DMS53 (cell line): Measurements from ENCODE around the gene BPIFA1.

Experiments used
- DNase-seq: peaks from one replicate; lab custom pipeline; 2025; lab: John Stamatoyannopoulos, UW

Gene BPIFA1

DNA sequence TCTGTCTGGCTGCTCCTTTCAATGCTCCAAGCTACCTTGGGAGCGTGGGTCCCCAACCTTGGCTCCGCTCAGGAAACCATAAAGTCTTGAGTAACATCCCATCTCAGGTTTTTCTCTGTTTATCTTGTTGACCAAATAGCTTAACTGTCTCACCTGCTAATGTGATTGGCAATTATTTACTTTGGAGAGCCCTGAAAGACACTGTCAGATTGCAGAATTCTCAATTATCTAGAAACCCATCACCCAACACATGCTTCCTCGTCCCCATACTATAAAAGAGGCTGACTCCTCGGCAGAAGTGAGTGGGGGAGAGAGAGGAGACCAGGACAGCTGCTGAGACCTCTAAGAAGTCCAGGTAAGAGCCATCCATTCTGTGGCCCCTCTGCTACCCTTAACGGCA is at the start of gene BPIFA1:
TSS of gene BPIFA1 (plus strand) at position 301 of the 400 bp plus-strand sequence. CDS start 1,716 bp downstream, outside the sequence.
- no peak for DNase-seq

DNA sequence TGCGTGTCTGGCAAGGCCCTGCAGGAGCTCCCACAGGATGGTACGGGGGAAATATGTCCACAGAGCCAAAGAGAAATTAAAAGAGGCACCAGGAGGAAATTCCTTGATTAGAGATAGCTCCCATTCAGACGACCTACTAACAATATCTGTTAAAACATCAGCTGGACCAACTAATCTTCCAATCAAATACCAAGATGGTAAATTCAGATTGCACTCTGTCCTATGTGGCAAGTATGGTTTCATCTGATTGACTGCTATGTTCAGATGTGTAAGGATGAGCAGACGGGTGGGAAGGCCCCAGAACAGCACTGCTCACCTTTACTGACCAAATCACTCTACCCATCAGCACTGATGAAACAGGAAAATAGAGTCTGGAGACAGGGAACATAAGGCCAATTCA is 48.3 kb upstream of the BPIFA1 start:
- DNase-seq, result no peak

DNA sequence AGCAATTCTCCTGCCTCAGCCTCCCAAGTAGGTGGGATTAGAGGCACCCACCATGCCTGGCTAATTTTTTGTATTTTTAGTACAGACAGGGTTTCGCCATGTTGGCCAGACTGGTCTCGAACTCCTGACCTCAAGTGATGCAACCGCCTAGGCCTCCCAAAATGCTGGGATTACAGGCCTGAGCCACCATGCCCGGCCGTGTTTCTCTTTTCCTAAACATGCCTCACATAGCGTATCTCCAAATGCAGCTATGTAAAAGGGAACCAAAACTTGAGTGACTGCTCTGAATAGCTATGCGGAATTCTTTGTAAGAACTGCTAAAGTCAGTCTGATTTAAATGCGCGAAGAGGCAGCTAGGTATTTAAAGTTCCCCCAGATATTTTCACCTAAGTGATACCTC is 47.4 kb upstream of the BPIFA1 start:
- DNase-seq, result no peak

DNA sequence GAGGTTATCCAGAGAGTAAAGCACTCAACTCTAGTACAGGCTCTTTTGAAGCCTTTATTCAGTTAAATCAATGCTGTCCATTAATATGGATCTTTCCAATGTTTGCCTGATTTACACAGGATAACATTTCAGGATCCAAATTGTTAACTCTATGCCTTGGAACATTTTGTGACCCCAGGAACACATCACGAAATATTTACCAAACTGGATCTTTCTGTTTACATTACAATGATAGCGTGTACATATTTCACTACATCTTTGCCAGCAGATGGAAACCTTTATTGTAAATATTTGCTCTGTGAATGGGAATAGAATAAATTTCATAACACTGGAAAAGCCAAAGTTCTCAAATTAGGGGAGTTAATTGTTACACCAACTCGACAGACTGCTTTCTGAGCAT is 44.3 kb upstream of the BPIFA1 start:
- peak; percentile 23 for DNase-seq

DNA sequence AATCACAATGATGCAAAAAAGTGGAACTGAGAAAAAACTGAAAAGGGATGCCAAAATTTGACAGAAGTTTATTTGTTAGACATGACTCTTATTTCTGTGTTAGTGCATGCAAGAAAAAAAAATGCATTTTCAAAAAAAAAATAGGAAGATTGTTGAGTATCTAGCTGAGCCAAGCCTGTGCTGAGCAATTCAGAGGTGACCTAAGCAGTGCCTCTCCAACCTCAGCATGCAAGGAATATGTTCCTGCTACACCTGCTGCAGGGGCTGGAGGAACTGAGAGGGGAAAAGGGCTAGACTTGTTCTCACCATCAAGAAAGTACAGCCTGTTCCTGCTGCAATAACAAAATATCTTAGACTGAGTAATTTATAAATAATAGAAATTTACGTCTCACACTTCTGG is 43.8 kb upstream of the BPIFA1 start:
- no peak for DNase-seq

DNA sequence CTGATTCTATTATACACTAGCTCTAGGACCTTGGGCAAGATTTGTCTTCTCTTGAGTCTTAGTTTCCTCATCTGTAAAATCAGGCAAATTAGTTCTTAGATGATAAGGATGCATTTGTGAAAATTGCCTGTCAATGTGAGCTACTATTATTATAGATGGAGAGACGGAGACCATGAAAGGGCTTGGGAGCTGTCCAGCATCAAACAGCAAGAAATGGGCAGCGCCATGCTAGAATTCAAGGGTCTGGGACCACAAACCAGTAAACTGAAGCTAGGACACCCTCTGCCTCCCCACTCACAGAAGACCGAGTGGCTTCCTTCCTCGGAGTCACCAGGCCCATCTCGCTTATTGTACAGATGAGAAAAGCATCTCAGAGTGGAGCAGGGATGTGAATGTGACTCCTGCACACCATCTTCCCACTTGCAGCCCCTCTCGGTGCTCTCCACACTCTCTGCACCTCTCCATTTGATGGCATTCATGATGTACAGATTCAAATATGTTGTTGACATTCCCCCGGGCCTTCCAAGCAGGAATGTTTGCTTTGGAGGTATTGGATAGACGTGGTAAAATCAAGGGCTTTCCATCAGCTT is 42.8 kb upstream of the BPIFA1 start:
- no peak for DNase-seq

DNA sequence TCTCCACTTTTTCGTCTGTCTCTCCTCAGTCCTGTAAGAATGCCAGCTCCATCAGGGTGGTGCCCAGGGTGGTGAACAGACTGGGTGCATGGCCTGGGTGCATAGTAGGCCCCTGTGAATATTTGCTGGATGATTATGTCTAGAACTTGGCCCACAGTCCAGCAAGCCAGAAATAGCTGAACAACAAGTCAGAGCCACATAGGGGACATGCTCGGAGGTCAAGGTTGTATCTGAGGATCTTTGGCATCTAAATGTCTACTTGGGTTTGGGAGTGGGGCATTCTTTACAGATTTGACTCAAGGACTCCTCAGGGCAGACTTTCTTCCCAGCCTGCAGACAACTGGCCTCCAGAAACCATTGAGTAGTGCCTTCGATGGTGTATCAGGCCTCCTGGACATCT is 36.8 kb upstream of the BPIFA1 start:
- no peak for DNase-seq

DNA sequence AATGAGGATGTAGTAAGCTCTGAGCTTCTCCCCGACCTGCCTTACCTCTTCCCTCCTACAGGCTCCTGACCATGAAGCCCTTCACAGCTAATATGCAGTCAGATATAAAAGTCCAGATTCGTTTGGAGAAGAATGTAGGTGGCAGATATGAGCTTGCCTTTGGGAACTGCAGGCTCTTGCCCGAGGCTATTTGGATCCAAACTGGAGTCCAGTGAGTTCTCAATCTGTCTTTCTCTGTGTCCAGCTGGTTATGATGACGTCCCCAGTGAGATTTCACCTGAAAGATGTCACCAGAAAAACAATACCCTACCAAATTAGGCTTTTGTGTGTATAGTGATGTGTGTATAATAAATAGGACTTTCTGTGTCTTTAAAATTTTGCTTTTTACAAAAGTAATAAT is 33.3 kb upstream of the BPIFA1 start:
- no peak for DNase-seq

DNA sequence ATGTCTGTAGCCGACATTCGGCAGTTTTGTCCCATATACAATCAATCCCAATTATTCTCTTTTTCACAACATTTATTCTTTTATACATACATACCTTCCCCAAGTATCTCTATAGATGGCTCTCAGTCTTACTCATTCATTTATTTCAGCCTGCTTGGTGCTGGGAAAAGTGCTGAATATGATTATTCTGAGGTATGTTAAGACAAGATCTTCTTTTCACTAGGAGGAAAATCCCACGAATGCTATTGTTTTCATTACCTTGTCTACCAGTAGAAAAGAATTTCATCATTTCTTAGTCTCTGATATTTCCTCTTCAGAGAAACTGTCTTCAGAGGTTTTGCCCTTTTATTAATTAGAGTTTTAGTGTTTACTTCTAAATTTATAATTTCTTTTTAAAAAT is 32.4 kb upstream of the BPIFA1 start:
- no peak for DNase-seq

DNA sequence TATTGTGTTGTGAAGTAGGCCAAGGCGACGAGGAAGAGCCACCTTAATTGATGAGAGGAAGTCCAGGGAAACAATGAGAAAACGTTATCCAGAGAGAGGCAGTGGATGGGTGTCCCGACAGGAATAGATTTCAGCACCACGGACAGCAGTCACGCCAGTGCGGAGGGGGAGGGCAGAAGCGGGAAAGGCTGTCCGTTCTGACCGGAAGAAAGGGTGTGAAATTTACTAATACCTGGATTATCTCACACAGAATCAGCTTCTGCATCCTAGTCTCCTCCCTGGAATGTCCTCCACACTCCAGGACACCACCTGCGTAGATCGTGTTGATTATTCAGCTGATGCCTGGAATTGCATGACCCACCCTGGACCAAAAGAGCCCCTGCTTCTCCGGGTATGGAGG is 26.0 kb upstream of the BPIFA1 start:
- DNase-seq, result peak; percentile 68

DNA sequence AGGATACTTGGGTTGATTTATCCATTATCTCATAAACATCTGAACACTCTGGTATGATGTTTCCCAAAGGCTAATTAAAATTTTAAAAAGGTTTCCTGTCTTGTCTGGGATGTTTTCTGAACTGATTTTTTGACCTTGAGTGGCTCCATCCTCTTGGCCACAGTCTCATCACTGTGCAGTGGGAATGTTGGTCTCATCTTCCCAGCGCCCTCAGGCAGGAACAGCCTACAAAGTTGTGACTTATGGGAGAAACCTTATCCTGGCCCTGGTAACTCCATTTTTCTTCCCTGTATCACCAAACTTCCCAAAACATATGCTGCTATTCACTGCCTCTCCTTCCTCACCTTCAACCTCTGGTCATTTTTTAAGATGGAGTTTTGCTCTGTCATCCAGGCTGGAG is 25.4 kb upstream of the BPIFA1 start:
- no peak for DNase-seq

DNA sequence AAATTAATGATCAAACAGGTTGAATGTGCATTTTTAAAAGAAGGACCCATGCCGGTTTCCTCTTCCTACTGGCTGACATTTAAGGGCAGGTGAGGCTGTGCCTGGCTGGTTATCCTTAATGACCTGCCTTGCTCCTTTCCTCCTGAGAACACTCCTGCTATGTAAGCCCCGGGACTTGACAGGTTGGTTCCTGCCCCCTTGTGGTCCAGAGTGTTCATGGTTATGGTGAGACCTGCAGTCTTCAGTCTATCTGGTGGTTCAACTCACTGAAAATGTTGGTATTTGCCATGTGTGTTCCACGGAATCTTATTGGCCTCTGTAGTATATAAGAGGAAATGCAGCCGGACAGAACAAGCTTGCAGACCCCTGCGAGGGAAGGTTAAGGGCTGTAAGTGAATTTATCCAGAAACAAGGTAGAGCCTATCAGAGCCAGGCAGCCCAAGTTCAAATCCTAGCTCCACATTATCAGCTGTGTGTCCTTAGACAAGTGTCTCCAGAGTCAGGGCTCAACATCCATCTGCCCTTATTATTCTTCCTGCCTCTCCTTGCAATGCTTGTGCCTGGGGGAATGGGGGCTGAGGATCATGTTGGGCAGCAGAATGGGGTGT is 23.9 kb upstream of the BPIFA1 start:
- DNase-seq, result peak; percentile 84

DNA sequence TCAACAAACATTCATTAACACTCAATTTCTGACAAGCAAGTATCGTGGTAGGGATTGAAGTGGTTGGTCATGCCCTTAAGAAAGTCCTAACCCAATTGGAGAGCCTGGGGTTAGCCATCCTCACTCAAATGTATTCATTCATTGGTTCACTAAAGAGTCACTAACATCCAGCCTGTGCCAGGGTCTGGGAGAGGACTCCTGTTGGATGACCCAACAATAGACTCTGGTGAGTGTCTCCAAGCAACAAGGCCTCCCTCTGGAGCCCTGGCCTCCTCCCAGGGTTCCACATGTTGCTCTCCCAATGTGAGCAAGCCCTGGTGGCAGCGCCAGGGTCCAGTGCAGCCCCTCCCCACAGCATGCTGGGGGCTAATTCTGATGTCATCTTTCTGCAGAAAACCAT is 18.7 kb upstream of the BPIFA1 start, which contains the start of gene BPIFA3:
TSS of gene BPIFA3 (plus strand) at position 301 of the 400 bp plus-strand sequence. CDS start 185 bp downstream, outside the sequence.
- no peak for DNase-seq

DNA sequence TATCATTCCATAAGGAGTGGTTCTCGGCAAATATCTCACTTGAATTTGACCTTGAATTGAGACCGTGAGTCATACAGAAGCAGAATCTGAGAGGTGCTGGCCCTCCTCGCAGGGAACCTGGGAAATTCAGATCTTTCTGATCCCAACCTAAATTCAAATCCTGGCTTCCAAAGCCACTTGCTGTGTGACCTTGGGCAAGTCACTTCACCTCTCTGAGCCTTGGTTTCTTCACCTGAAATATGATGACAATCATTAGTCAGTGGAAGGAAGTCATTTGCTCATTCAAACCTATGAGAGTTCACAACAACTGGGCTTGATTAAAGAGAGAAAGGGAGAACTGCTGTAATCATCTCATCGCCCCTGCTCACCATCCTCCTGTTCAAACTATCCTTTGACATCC is 11.4 kb upstream of the BPIFA1 start:
- no peak for DNase-seq

DNA sequence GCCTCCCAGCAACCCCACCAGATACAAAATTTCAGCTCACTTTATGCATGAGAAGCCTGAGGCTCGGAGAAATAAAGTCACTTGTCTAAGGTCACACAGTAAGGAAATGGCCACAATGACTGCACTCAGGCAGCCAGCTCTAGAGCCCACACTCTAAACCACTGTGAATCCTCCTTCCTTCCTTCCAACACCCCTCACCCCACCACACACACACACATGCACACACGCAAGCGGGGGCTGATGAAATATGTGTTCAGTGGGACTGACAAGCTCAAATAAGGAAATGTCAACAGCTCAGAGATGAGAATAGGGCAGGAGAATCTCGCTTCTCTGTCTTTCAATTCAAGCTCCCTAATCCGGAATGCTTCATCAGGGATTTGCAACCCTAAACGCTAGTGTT is 6.0 kb upstream of the BPIFA1 start:
- DNase-seq, result no peak

DNA sequence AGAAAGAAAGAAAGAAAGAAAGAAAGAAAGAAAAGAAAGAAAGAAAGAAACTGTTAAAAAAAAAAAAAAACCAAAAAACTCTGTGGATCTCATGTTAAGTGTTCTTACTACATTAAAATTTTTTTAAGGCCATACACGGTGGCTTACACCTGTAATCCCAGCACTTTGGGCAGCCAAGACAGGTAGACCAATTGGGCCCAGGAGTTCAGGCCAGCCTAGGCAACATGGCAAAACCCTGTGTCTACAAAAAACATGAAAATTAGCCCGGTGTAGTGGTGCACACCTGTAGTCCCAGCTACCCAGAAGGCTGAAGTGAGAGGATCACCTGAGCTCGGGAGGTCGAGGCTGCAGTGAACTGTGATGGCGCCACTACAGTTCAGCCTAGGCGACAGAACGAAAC is 4.6 kb upstream of the BPIFA1 start:
- DNase-seq, result no peak

DNA sequence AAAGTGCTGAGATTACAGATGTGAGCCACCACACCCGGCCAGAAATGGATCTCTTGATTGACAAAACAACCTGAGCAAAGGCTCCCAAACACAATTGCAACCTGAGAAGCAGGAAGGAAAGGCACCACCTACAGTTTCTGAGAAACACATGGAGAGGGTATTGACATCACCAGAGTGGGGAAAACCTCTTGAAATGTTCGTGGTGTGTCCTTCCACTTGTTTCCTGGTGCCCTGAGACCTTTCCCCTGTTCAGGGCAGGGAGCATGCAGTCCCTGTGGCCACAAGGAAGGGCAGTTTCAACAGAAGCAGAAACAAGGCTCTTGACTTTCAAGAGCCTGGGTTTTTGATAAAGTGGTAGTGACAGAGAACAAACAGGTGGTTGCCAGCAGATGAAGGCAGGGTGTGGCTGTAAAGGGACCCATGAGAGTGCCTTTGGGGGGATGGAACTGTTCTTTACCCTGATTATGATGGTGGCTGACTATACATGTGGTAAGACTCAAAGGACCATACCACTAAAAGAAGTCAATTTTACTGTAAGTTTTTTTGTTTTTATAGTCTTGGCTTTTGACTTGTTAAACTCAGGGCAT is 3.2 kb upstream of the BPIFA1 start:
- DNase-seq, result peak; percentile 24

DNA sequence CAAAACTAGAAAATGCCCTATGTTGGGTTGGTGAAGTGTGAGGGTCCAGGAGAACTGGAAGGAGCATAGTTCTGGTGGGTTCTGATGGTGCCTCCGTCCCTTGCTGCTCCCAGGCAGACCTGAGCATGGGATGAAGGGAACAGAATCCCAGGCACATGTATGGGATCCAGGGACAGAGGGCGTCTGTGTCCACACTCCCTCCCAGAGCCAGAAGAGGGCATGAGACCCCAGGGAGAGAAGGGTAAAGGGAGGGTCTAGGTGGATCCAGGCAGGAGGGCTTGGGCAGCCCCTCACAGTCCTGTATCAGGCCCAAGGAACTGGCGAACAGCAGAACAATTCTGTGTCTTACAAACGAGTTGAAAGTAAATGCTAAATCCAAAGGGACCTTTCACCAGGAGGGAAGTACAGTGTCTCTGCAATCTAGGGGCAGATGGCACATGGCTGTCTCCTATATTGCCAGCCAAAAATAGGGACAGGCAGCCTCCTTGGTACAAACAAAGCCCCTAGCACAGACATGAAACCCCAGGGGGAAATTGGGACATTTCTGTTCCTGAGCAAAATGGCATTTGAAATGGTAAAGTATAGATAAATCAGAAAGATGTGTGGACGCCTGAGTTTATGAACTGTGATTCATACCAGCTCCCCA is 2.5 kb upstream of the BPIFA1 start:
- no peak for DNase-seq

DNA sequence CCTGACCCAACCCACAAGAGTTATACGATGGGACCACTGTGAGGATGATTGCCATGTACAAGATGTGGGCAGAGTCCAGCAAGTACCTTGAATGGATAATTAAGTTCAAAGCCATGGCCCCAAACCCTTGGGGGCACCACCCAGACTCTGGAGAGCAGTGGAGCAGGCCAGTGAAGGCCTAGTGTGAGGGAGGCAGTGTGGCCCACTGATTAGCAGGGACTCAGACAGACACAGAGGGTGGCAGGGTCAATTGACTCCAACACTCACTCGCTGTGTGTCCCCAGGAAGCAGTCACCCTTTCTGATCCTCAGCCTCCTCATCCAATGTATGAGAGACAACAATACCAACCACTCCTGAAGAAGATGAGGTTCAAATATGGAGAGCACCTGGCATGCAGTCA is 1.7 kb upstream of the BPIFA1 start:
- no peak for DNase-seq

DNA sequence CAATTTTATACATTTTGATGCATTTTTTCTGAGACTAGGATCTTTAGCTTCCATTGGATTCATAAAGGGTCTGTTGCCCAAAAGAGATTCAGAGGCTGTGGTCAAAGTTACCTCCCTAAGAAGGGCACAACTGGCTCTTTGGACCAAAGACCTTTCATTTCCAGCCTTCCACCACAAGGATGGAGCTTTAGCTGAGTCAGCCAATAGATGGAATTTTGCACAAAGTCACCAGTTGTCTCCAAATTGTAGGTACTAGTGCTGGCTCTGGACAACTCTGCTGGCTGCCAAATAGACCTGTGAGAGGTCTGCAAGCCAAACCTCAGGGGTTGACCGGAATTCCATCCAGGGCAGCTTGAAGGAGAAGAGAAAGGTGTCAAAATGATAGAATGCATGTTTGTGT is 555 bp downstream of the BPIFA1 start:
- DNase-seq, result no peak

DNA sequence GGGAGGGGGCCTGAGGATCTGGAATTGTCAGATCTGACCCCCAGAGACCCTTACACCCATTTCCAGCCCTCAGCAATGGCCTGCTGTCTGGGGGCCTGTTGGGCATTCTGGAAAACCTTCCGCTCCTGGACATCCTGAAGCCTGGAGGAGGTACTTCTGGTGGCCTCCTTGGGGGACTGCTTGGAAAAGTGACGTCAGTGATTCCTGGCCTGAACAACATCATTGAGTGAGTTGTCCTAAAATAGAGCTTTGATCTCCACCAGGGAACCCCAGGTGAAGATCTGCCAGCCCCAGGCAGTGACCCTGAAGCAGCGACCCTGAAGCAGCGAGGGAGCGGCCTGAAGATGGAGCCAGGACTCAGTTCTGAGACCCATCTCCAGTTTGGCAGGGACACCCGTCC is 2.2 kb downstream of the BPIFA1 start:
- no peak for DNase-seq

DNA sequence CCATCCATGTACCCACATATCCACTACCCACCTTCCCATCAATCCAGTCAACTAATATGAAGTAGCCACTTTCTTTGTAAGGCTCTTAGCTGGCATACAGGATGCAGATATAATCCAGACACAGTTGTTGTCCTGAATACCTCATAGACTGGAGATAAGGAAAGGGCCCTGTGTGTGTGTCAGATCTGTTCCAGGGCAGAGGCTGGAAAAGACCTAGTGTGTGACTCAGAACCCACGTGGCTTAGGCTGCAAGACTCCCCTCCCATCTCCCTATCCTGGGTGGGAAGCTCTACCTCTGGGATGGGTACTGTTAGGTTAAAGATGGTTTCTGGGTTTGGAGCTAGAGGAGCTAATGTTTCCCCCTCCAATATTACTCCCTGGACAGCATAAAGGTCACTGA is 3.6 kb downstream of the BPIFA1 start:
- no peak for DNase-seq

DNA sequence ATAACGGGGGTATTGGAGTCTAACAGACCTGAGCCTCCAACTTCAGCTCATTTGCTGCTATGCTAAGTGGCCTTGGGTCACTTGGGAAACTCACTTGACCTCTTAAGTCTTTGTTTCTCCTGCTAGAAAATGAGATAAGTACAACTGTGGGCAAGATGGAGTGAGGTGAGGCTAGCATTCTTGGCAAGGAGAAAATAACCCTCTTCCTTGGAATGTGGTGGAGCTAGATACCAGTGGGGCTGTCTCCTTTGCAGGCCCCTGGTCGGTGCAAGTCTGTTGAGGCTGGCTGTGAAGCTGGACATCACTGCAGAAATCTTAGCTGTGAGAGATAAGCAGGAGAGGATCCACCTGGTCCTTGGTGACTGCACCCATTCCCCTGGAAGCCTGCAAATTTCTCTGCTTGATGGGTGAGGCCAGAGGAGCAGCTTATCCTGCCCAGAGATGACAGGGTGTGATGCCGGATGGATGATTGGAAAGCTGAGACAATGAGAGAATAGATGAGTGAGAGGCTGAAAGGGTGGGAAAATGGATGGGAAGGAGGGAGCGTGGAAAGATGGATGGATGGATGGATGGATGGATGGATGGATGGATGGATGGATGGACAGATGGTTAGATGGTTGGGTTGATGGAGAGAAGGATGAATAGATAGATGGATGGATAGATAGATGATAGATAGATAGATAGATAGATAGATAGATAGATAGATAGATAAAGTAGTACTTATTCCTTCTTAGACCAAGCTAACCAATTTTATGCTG is 4.4 kb downstream of the BPIFA1 start:
- DNase-seq, result no peak
